T-helper 1 cell treated with Interleukin-12 subunit alpha and Interleukin-12 subunit beta and Interleukin-4 antibody, amounts not matched to agents 30 μg/mL and 1 μg/mL, for 36 hours (primary cell): ENCODE measurements around the gene PTPRN2.

Source experiments
- H3K27ac Mint-ChIP-seq: one replicate; pipeline ENCODE4 v1.8.0; 2021; ENCODE audit warnings: mild to moderate bottlenecking, mixed read lengths
- H3K27me3 Mint-ChIP-seq: one replicate; pipeline ENCODE4 v1.8.0; 2021; ENCODE audit warnings: low read depth, mixed read lengths
- H3K36me3 Mint-ChIP-seq: one replicate; pipeline ENCODE4 v1.8.0; 2021; ENCODE audit warnings: low read depth, mixed read lengths
- H3K4me1 Mint-ChIP-seq: one replicate; pipeline ENCODE4 v1.8.0; 2021; ENCODE audit warnings: low read depth, mixed read lengths
- H3K4me3 Mint-ChIP-seq: one replicate; pipeline ENCODE4 v1.8.0; 2021; ENCODE audit warnings: mild to moderate bottlenecking, moderate library complexity, mixed read lengths
- H3K9me3 Mint-ChIP-seq: one replicate; pipeline ENCODE4 v1.8.0; 2021; ENCODE audit warnings: mixed read lengths

Gene PTPRN2

DNA sequence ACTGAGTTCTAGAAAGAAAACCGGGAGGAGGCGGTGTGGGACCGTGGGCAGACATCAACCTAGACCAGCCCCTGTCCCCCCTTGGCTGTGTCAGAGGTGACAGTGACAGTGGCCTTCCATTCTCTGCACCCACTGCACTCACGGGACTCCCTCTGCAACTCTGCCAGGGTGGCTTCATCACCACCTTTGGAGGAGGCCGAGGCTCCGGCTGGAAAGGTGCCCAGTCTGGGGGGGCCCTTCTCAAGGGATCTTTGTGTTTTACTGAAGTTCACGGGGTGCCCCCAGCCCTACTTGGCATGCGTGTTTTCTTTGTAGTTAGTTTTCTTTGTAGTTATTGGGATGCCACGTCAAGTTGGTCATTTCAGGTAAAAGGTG, 833.2 kb downstream of the PTPRN2 start:
- H3K4me1 Mint-ChIP-seq = no peaks in the 10 kb centered on the region
- no peaks in the 10 kb centered on the region for H3K36me3 Mint-ChIP-seq
- H3K27me3 Mint-ChIP-seq = no peaks in the 10 kb centered on the region
- no peaks in the 10 kb centered on the region for H3K9me3 Mint-ChIP-seq
- H3K27ac Mint-ChIP-seq = no peak overlapping the region
- no peak overlapping the region for H3K4me3 Mint-ChIP-seq

GRCh38 chr7:157753713-157754415, 833.8 kb downstream of the PTPRN2 start:
- H3K4me1 Mint-ChIP-seq = no peaks in the 10 kb centered on the region
- no peaks in the 10 kb centered on the region for H3K36me3 Mint-ChIP-seq
- no peak overlapping the region for H3K27ac Mint-ChIP-seq
- no peaks in the 10 kb centered on the region for H3K9me3 Mint-ChIP-seq
- no peaks in the 10 kb centered on the region for H3K27me3 Mint-ChIP-seq
- no peak overlapping the region for H3K4me3 Mint-ChIP-seq

- Mint-ChIP-seq H3K27ac (no peak overlapping the region), H3K27me3 (no peaks in the 10 kb centered on the region), H3K9me3 (no peaks in the 10 kb centered on the region), H3K36me3 (no peaks in the 10 kb centered on the region), H3K4me3 (no peak overlapping the region), H3K4me1 (no peaks in the 10 kb centered on the region)
Observed at GRCh38 chr7:157752832-157753291, 834.8 kb downstream of the PTPRN2 start.

DNA sequence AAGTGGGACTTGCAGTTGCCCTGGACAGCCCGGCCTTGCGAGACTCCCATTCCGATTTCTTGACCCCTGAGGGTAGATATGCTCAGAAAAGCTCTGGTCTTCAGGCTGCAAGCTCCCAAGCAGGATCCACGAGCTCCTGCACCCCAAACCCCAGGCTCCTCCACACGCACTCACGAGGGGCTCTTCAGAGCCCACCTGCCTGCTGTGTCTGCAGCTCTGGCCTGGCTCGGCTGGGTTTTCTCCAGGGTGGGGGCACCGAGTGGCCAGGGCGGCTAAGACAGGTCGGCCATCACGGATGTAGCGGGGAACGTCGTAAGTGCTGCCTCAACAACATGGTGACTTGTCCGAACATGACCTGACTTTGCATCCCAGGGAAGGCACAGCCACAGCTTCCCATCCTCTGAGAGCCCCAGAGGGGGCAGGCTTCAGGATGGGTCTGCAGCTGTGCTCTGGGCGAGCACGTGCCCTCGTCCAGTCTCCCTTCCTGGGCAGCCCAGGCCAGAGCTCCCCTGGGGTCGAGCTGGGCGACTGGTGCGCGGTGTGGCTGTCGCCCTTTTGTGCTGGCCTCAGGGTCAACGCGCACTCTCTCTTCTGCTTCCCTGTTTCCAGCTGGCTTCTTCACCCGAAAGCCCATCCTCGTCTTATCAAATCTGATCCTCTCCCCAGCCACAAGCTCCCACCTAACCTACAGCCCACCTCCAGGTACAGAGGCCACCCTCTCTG, 835.5 kb downstream of the PTPRN2 start:
- Mint-ChIP-seq H3K4me3 (no peak overlapping the region), H3K27ac (no peak overlapping the region), H3K27me3 (no peaks in the 10 kb centered on the region), H3K9me3 (no peaks in the 10 kb centered on the region), H3K4me1 (no peaks in the 10 kb centered on the region), H3K36me3 (no peaks in the 10 kb centered on the region)

DNA sequence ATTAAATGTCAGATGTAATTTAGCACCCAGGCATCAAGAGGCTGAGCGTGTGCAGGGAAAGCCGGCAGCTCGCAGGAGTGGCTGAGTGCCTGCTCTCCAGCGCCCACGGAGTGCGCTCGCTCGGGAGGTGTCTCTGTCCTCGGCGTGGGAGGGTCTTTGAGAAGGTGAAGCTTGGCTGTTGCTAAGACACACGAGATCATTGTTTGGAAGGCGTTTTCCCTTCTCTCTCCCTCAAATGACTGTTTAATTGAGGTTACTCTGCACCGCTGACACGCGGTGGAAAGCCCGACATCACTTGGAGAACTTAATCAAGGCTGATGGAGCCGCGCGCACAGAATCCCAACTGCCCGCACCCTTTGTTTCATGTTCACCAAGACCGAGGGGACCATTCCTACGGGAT, 836.2 kb downstream of the PTPRN2 start:
- H3K36me3 Mint-ChIP-seq = no peaks in the 10 kb centered on the region
- no peaks in the 10 kb centered on the region for H3K9me3 Mint-ChIP-seq
- H3K4me1 Mint-ChIP-seq = no peaks in the 10 kb centered on the region
- H3K4me3 Mint-ChIP-seq = no peak overlapping the region
- H3K27me3 Mint-ChIP-seq = no peaks in the 10 kb centered on the region
- H3K27ac Mint-ChIP-seq = no peak overlapping the region

DNA sequence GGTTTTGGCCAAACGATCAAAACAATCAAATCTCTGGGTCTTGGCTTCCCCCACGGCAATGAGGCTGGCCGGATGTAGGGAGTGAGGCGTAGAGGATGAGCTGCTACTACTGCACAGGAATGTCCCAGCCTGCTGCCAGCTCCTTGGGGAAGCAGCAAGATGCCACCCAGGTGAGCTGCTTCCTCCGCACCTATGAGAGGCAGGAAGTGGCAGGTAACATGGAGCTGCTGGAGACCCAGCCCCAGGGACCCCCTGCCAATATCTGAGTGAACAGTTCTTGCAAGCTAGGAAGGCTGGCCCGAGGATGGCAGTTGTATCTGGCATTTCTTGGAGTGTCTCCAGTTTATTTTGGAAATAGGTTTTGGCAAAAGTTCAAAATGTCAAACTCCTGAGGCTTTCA, 837.3 kb downstream of the PTPRN2 start:
- Mint-ChIP-seq H3K27me3 (no peaks in the 10 kb centered on the region), H3K9me3 (no peaks in the 10 kb centered on the region), H3K36me3 (no peaks in the 10 kb centered on the region), H3K4me1 (no peaks in the 10 kb centered on the region), H3K27ac (no peak overlapping the region), H3K4me3 (no peak overlapping the region)

DNA sequence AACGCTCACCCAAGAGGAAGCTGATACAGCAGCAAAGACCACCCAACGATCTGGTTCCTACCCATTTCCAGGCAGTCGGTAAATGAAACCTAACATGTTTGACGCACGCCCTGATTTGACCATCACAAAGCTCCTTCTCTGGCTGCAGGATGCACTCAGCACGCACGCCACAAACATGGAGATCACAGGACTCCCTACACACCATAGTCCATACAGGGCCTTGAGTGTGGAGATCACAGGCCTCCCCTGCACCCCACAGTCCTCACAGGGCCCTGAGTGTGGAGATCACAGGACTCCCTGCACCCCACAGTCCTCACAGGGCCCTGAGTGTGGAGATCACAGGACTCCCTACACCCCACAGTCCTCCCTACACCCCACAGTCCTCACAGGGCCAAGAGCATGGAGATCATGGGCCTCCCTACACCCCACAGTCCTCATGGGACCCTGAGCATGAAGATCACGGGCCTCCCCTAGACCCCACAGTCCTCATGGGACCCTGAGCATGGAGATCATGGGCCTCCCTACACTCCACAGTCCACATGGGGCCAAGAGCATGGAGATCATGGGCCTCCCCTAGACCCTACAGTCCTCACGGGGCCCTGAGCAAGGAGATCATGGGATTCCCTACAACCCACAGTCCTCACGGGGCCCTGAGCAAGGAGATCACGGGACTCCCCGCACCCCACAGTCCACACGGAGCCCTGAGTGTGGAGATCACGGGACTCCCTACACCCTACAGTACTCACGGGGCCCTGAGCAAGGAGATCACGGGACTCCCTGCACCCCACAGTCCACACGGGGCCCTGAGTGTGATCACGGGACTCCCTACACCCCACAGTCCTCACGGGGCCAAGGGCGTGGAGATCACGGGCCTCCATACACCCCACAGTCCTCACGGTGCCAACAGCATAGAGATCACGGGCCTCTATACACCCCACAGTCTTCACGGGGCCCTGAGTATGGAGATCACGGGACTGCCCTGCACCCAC, 841.6 kb downstream of the PTPRN2 start:
- no peak overlapping the region for H3K27ac Mint-ChIP-seq
- H3K36me3 Mint-ChIP-seq = no peaks in the 10 kb centered on the region
- no peaks in the 10 kb centered on the region for H3K9me3 Mint-ChIP-seq
- H3K27me3 Mint-ChIP-seq = no peaks in the 10 kb centered on the region
- no peaks in the 10 kb centered on the region for H3K4me1 Mint-ChIP-seq
- H3K4me3 Mint-ChIP-seq = no peak overlapping the region

- H3K4me3 Mint-ChIP-seq = no peak overlapping the region
- no peaks in the 10 kb centered on the region for H3K27me3 Mint-ChIP-seq
- H3K27ac Mint-ChIP-seq = no peak overlapping the region
- no peaks in the 10 kb centered on the region for H3K4me1 Mint-ChIP-seq
- H3K9me3 Mint-ChIP-seq = no peaks in the 10 kb centered on the region
- no peaks in the 10 kb centered on the region for H3K36me3 Mint-ChIP-seq
Observed at GRCh38 chr7:157744786-157745601, 842.6 kb downstream of the PTPRN2 start.

GRCh38 chr7:157743781-157744525, 843.7 kb downstream of the PTPRN2 start:
- Mint-ChIP-seq H3K36me3 (no peaks in the 10 kb centered on the region), H3K27ac (no peak overlapping the region), H3K27me3 (no peaks in the 10 kb centered on the region), H3K4me3 (no peak overlapping the region), H3K4me1 (no peaks in the 10 kb centered on the region), H3K9me3 (no peaks in the 10 kb centered on the region)

GRCh38 chr7:157740251-157740798, 847.3 kb downstream of the PTPRN2 start:
- no peak overlapping the region for H3K4me3 Mint-ChIP-seq
- no peaks in the 10 kb centered on the region for H3K9me3 Mint-ChIP-seq
- peaks cover 4% of the 10 kb centered on the region for H3K27me3 Mint-ChIP-seq
- no peaks in the 10 kb centered on the region for H3K36me3 Mint-ChIP-seq
- H3K27ac Mint-ChIP-seq = no peak overlapping the region
- peaks cover 2% of the 10 kb centered on the region for H3K4me1 Mint-ChIP-seq

DNA sequence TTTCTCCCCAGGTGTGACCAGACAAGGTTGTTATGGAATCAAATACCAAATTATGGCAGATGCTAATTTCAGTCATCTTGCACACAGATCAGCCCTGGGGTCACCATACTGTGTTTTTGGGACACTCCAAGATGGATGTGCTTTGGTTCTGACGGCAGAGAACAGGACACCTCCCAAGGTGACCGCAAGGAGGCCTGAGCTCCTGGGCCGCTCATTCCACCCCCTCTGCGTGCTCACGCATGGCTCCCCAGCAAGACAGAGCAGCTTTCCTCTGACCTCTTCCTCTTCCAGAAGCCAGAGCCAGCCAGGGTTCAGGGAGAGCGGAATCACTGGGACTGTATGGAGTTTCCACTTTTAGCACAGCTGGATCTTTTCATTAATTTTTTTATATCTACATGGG, 848.0 kb downstream of the PTPRN2 start:
- no peak overlapping the region for H3K4me3 Mint-ChIP-seq
- H3K4me1 Mint-ChIP-seq = peaks cover 2% of the 10 kb centered on the region
- H3K27ac Mint-ChIP-seq = no peak overlapping the region
- H3K9me3 Mint-ChIP-seq = no peaks in the 10 kb centered on the region
- H3K27me3 Mint-ChIP-seq = peaks cover 4% of the 10 kb centered on the region
- no peaks in the 10 kb centered on the region for H3K36me3 Mint-ChIP-seq

DNA sequence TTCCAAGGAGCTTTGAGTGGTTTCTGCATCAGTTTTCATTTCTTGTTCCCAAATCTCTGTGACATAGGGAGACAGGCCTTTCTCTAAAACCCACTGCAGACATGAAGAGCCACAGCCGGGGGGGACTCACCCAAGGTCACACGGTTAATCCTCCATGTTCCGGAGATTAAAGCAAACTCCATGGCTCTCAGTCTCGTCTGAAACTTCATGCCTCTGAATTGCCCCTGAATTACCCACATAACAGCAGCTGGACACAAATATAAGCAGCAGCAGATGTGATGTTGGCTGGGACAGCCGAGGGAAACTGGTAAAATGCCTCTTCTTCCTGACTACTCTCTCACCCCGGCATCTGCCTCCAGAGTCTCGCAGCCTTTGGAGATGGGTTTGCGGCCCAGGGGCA, 848.6 kb downstream of the PTPRN2 start:
- H3K9me3 Mint-ChIP-seq = no peaks in the 10 kb centered on the region
- H3K4me1 Mint-ChIP-seq = peaks cover 2% of the 10 kb centered on the region
- no peak overlapping the region for H3K27ac Mint-ChIP-seq
- H3K27me3 Mint-ChIP-seq = peaks cover 4% of the 10 kb centered on the region
- no peak overlapping the region for H3K4me3 Mint-ChIP-seq
- H3K36me3 Mint-ChIP-seq = no peaks in the 10 kb centered on the region

- H3K4me3 Mint-ChIP-seq = no peak overlapping the region
- no peaks in the 10 kb centered on the region for H3K9me3 Mint-ChIP-seq
- no peak overlapping the region for H3K27ac Mint-ChIP-seq
- H3K4me1 Mint-ChIP-seq = peaks cover 2% of the 10 kb centered on the region
- H3K36me3 Mint-ChIP-seq = no peaks in the 10 kb centered on the region
- peaks cover 4% of the 10 kb centered on the region for H3K27me3 Mint-ChIP-seq
Observed at GRCh38 chr7:157738066-157738460, 849.6 kb downstream of the PTPRN2 start.
